Ovary (tissue), 3 donors: ENCODE results near the gene KLK10.

Experiments used
- CTCF ChIP-seq, 3 donors: fragments of 450-650 bp in 2 of 3; fragments of 200-600 bp in 1 of 3; IDR thresholded peaks; one replicate each; pipeline versions ENCODE4 v1.5.1 to v1.8.0; 2016 to 2022; ENCODE audit warnings: antibody characterized with exemption in 3 of 3, mild to moderate bottlenecking in 1 of 3
- EP300 ChIP-seq: sonication (generic); formaldehyde crosslinking; IDR thresholded peaks from one replicate; pipeline ENCODE4 v1.6.1; 2017; ENCODE audit warnings: antibody characterized with exemption
- POLR2A ChIP-seq: fragments of 450-650 bp; IDR thresholded peaks from one replicate; pipeline ENCODE4 v1.6.1; 2017; ENCODE audit warnings: antibody characterized with exemption, mild to moderate bottlenecking, moderate library complexity
- donor health status: DM: no; HTN: no; CAD: no.

GRCh38 chr19:51036519-51036918, 17.0 kb upstream of the KLK10 start:
- TF ChIP-seq POLR2A (no peak), CTCF (IDR thresholded peaks at IDR 0.05) (no peak), EP300 (no peak)
